Glomerular endothelial cell (primary cell): ENCODE measurements around the gene CSNK1G3. TPM values are rescaled to one million over a fixed set of nuclear protein-coding genes. Genes with fewer than 3 reads are reported as not detected.
"Not testable (repeated sequence)": the region's sequence is repeated elsewhere in the genome, so short reads cannot be mapped to it uniquely, and the experiment has no call there.

Experiments
- DNase-seq: peaks from one replicate; pipeline ENCODE4 v3.0.0-alpha.2; 2011; ENCODE audit warnings: low read depth, low spot score; ENCODE audit errors: extremely low read depth
- total RNA-seq: library from RNA; depleted of rRNA; stranded (reverse); fragments of >200 nt; gene quantifications from 2 replicates; pipeline ENCODE4 v1.2.3, GENCODE V29; 2015

CSNK1G3 gene
- total RNA-seq, 1 donor from 2014 or later = 44.6 TPM

- no peak for DNase-seq
Measured at GRCh38 chr5:123636006-123636405, 124.0 kb downstream of the CSNK1G3 start.

GRCh38 chr5:123637028-123637427 is 125.1 kb downstream of the CSNK1G3 start:
- not testable (repeated sequence) for DNase-seq

GRCh38 chr5:123639244-123639643 is 127.3 kb downstream of the CSNK1G3 start:
- no peak for DNase-seq

GRCh38 chr5:123645024-123645603 is 133.1 kb downstream of the CSNK1G3 start:
- DNase-seq = no peak

- no peak for DNase-seq
Measured at GRCh38 chr5:123647066-123647465, 135.1 kb downstream of the CSNK1G3 start.

- DNase-seq = no peak
Measured at GRCh38 chr5:123651234-123651633, 139.3 kb downstream of the CSNK1G3 start.

- DNase-seq = no peak
Measured at GRCh38 chr5:123659011-123659410, 147.0 kb downstream of the CSNK1G3 start.

GRCh38 chr5:123659495-123659894 is 147.5 kb downstream of the CSNK1G3 start:
- DNase-seq = no peak

GRCh38 chr5:123664961-123665360 is 153.0 kb downstream of the CSNK1G3 start:
- DNase-seq = no peak

GRCh38 chr5:123665822-123666371 is 153.9 kb downstream of the CSNK1G3 start:
- DNase-seq = no peak

Other genes with a start within 250 kb of the CSNK1G3 start
- gene CEP120, start 88.8 kb upstream of the CSNK1G3 start, total RNA-seq = 10.0 and 11.3 TPM in 2 replicates